Endothelial cell of umbilical vein (primary cell): ENCODE results near the gene ADAM10. TPM values are rescaled to one million over a fixed set of nuclear protein-coding genes. Genes with fewer than 3 reads are reported as not detected.

Experiments
- BruUV-seq: library from RNA; stranded (reverse); fragments of 400-500 nt; replicated peaks from 2 replicates; lab custom pipeline; 2021; lab: Mats Ljungman, UMichigan
- CTCF ChIA-PET: fragments of 300-600, 350-600 bp; sonication (Branson Sonifier 250); formaldehyde crosslinking; loops from one replicate; lab custom pipeline; 2021; ENCODE audit warnings: antibody characterized with exemption, inconsistent platforms; lab: Charles Lee
- POLR2A ChIA-PET: fragments of 300-600, 350-600 bp; sonication (Branson Sonifier 250); formaldehyde crosslinking; loops from one replicate; lab custom pipeline; 2021; ENCODE audit warnings: antibody characterized with exemption, inconsistent platforms; lab: Charles Lee
- DNase-seq: peaks from one replicate; pipeline ENCODE4 v3.0.0-alpha.2; 2011; ENCODE audit warnings: low read depth, low spot score
- FAIRE-seq: peaks from 2 replicates; lab custom pipeline; 2011; peaks lifted over from hg19 to GRCh38; lab: Jason Lieb, UNC
- H2AFZ ChIP-seq: 2 replicates; pipeline ENCODE4 v1.6.0; 2012; ENCODE audit warnings: low read depth, low read length, control low read depth, inconsistent platforms
- H3K27ac ChIP-seq: 2 replicates; pipeline ENCODE4 v1.5.1; 2011; ENCODE audit warnings: low read depth, mild to moderate bottlenecking, control low read depth, low read length, moderate library complexity; ENCODE audit not compliant: insufficient read depth
- H3K27me3 ChIP-seq, 2 experiments: 2 replicates each; pipeline versions ENCODE4 v1.6.0 to v1.6.1; 2011; ENCODE audit warnings: low read length in 2 of 2, mixed read lengths in 1 of 2; ENCODE audit not compliant: control insufficient read depth in 2 of 2, insufficient read depth in 2 of 2
- H3K36me3 ChIP-seq, 2 experiments: 2 replicates in 1 of 2; 3 replicates in 1 of 2; pipeline ENCODE4 v1.5.1; 2011; ENCODE audit warnings: low read length in 2 of 2, mild to moderate bottlenecking in 1 of 2, moderate library complexity in 1 of 2; ENCODE audit not compliant: control insufficient read depth in 2 of 2, insufficient read depth in 2 of 2; ENCODE audit errors: extremely low read depth in 1 of 2
- H3K4me1 ChIP-seq: 3 replicates; pipeline ENCODE4 v1.5.1; 2011; ENCODE audit warnings: mild to moderate bottlenecking, low read length; ENCODE audit not compliant: control insufficient read depth, insufficient read depth; ENCODE audit errors: extremely low read depth
- H3K4me2 ChIP-seq: 2 replicates; pipeline ENCODE4 v1.6.1; 2011; ENCODE audit warnings: low read length, control low read depth, mixed read lengths; ENCODE audit not compliant: insufficient read depth
- H3K4me3 ChIP-seq, 3 experiments: fragments of 200-600 bp in 1 of 3; sonication (generic), shearing (Covaris generic) in 1 of 3; replicated peaks in 1 of 3; 2 replicates each; pipeline ENCODE4 v1.5.1; 2011 to 2016; ENCODE audit warnings: control low read depth in 3 of 3, low read length in 3 of 3, mild to moderate bottlenecking in 2 of 3, inconsistent platforms in 1 of 3, low read depth in 1 of 3, moderate library complexity in 1 of 3; ENCODE audit not compliant: insufficient read depth in 1 of 3
- H3K79me2 ChIP-seq: 2 replicates; pipeline ENCODE4 v1.6.0; 2012; ENCODE audit warnings: low read length, inconsistent platforms; ENCODE audit not compliant: control insufficient read depth, insufficient read depth
- H3K9ac ChIP-seq: replicated peaks from 2 replicates; pipeline ENCODE3; 2011; ENCODE audit warnings: low read length, control low read depth; ENCODE audit not compliant: insufficient read depth; ENCODE audit errors: extremely low read depth
- H3K9me1 ChIP-seq: replicated peaks from 3 replicates; pipeline ENCODE4 v1.6.0; 2011; ENCODE audit warnings: mild to moderate bottlenecking, low read length; ENCODE audit not compliant: control insufficient read depth, insufficient read depth; ENCODE audit errors: extremely low read depth
- H3K9me3 ChIP-seq: replicated peaks from 2 replicates; pipeline ENCODE4 v1.5.1; 2012; ENCODE audit warnings: low read length, inconsistent platforms; ENCODE audit not compliant: control insufficient read depth, insufficient read depth
- H4K20me1 ChIP-seq: replicated peaks from 2 replicates; pipeline ENCODE3; 2011; ENCODE audit warnings: mild to moderate bottlenecking, low read length; ENCODE audit not compliant: control insufficient read depth, insufficient read depth; ENCODE audit errors: extremely low read depth
- CTCF ChIP-seq, 2 donors: IDR thresholded peaks; 1 replicate in 1 of 2; 2 replicates in 1 of 2; pipeline ENCODE4 v1.5.1; 2011; ENCODE audit warnings: low read length in 2 of 2, mild to moderate bottlenecking in 2 of 2, moderate library complexity in 2 of 2, control low read depth in 1 of 2, inconsistent platforms in 1 of 2, low read depth in 1 of 2; ENCODE audit not compliant: insufficient read depth in 1 of 2; ENCODE audit errors: extremely low read depth in 1 of 2
- FOS ChIP-seq: IDR thresholded peaks from 2 replicates; pipeline ENCODE4 v1.6.1; 2011; ENCODE audit warnings: mild to moderate bottlenecking, low read length, moderate library complexity, borderline replicate concordance; ENCODE audit not compliant: insufficient read depth
- MYC ChIP-seq: IDR thresholded peaks from one replicate; pipeline ENCODE4 v1.6.1; 2011; ENCODE audit warnings: mild to moderate bottlenecking, low read depth, low read length
- POLR2A ChIP-seq: IDR thresholded peaks from 2 replicates; pipeline ENCODE4 v1.6.1; 2012; ENCODE audit warnings: low read depth, mild to moderate bottlenecking, control low read depth, low read length
- POLR2AphosphoS5 ChIP-seq: IDR thresholded peaks from 2 replicates; pipeline ENCODE4 v1.6.1; 2012; ENCODE audit warnings: low read depth, mild to moderate bottlenecking, control low read depth, low read length, moderate library complexity; ENCODE audit not compliant: insufficient read depth
- dilution Hi-C: fragments of 300-500 bp; cut with MboI; formaldehyde crosslinking; loops from one replicate; pipeline ENCODE4 v1.15.0; 2019; ENCODE audit warnings: low sequenced_read_pairs; ENCODE audit not compliant: extremely low pct_ligation_motif_present
- intact Hi-C: fragments of 100-400 bp; cut with micrococcal nuclease; formaldehyde crosslinking; loops from one replicate; pipeline ENCODE4 v1.10.0; 2022
- polyA plus RNA-seq, 4 experiments: library from polyadenylated mRNA; depleted of rRNA in 3 of 4; stranded (reverse) in 3 of 4; unstranded in 1 of 4; fragments of >200 nt; gene quantifications; 2 replicates each; pipeline versions ENCODE4 v1.2.1 to v1.2.3, GENCODE V29; 2011 to 2012; ENCODE audit warnings: missing spikeins in 1 of 4
- total RNA-seq: library from RNA; stranded (reverse); gene quantifications from 2 replicates; pipeline ENCODE4 v1.2.3, GENCODE V29; 2021

ADAM10 gene
- total and polyA plus RNA-seq, 2 donors (not counting 3 experiments of a cell fraction or from before 2014, with no cell fraction given), result 91.3 to 203 TPM

DNA sequence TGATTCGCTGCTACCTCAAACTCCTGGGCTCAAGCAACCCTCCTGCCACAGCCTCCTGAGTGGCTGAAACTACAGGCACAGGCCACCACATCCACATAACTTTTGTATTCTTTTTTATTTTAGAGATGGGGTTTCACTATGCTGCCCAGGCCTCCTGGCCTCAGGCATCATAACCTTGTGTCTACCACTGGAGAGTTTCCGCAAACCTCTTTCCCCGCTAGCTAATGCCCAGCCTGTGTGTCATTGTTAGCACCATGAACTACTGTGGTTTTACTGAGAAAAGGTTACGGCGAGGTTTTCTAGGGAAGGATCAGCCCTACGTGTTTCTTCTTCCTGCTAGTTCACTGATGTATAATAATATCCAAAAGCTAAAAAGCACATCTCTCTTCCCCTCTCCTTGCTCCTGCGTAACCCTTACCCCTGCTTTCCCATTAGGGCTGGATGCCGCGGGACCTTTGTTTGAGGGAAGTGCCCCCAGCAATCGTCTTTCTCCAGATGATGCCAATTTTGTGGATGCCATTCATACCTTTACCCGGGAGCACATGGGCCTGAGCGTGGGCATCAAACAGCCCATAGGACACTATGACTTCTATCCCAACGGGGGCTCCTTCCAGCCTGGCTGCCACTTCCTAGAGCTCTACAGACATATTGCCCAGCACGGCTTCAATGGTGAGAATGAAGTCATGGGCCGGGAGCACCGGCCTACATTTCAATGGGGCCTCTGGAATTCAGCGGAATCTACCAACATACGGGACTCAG is 204.0 kb downstream of the ADAM10 start:
- TF ChIP-seq POLR2AphosphoS5, result no peak
- TF ChIP-seq FOS, result no peak
- TF ChIP-seq POLR2A, result no peak
- no peak for TF ChIP-seq MYC
- no peak for TF ChIP-seq CTCF (IDR thresholded peaks at IDR 0.05; ENCODE audit: extremely low read depth in 1 of 2, insufficient read depth in 1 of 2, low read depth in 1 of 2, low read length in 2 of 2)
- Histone ChIP-seq H3K27ac (no peak overlapping the region), H3K27me3 (no peaks in the 10 kb centered on the region), H3K4me1 (peaks cover 18% of the 10 kb centered on the region), H3K4me2 (no peak overlapping the region), H3K9me1 (no peaks in the 10 kb centered on the region), H3K79me2 (no peaks in the 10 kb centered on the region), H3K9me3 (no peaks in the 10 kb centered on the region), H3K36me3 (no peaks in the 10 kb centered on the region), H3K4me3 (no peak overlapping the region), H3K9ac (no peak overlapping the region), H4K20me1 (no peaks in the 10 kb centered on the region), H2AFZ (no peak overlapping the region)
- no TSS peak for BruUV-seq
- FAIRE-seq (no peak), DNase-seq (no peak)
- intact Hi-C loops, result loop anchor here (2.0 kb wide), 2 partner anchors 73 to 105 kb away; no protein-coding TSS in a partner anchor
- dilution Hi-C loops, result no loop called here
- ChIA-PET POLR2A (no interaction called here), CTCF (interaction anchor here (2.2 to 2.4 kb wide), 2 partner anchors 68 to 106 kb away, joined by 5 to 6 read pairs; no protein-coding TSS in a partner anchor)
